Measurements from ENCODE around the gene TBCCD1. TPM values are rescaled to one million over a fixed set of nuclear protein-coding genes. Genes with fewer than 3 reads are reported as not detected.

The TBCCD1 gene
- total RNA-seq, 1 experiment from 2014 or later = 16.2 TPM

GRCh38 chr3:186510374-186511079 is 56.6 kb downstream of the TBCCD1 start:
- Histone ChIP-seq H3K27me3 (ENCODE audit: insufficient read depth, low read depth) (peaks cover 95% of the 10 kb centered on the region), H3K27ac (no peak overlapping the region), H3K4me2 (no peak overlapping the region), H3K79me2 (ENCODE audit: low read depth) (no peaks in the 10 kb centered on the region), H2AFZ (no peak overlapping the region), H3K9me3 (ENCODE audit: insufficient read depth, low read depth) (no peaks in the 10 kb centered on the region), H4K20me1 (ENCODE audit: insufficient read depth) (no peaks in the 10 kb centered on the region), H3K4me3 (no peak overlapping the region), H3F3A (ENCODE audit: insufficient read depth, low read depth) (no peaks in the 10 kb centered on the region), H3K9me2 (ENCODE audit: insufficient read depth) (no peaks in the 10 kb centered on the region), H3K4me1 (replicated peaks; ENCODE audit: insufficient read depth) (no peaks in the 10 kb centered on the region), H3K36me3 (ENCODE audit: low read depth) (no peaks in the 10 kb centered on the region)
- intact Hi-C loops (cut with micrococcal nuclease; ENCODE audit: unreplicated experiment) = no loop called here
- no TSS peak for BruUV-seq (replicated peaks)
- no peak for TF ChIP-seq EZH2 (IDR thresholded peaks at IDR 0.05; ENCODE audit: low read depth)
- TF ChIP-seq CTCF (conservative IDR thresholded peaks at IDR 0.05) = no peak
- ChIA-PET CTCF (no interaction called here), POLR2A (ENCODE audit: unreplicated experiment) (no interaction called here)
- DNase-seq = no peak

- no peaks in the 10 kb centered on the region for H3K4me1 ChIP-seq (replicated peaks; ENCODE audit: insufficient read depth)
- ChIA-PET POLR2A (ENCODE audit: unreplicated experiment) (no interaction called here), CTCF (no interaction called here)
- no peaks in the 10 kb centered on the region for H3K9me3 ChIP-seq (ENCODE audit: insufficient read depth, low read depth)
- no peaks in the 10 kb centered on the region for H4K20me1 ChIP-seq (ENCODE audit: insufficient read depth)
- H3K4me3 ChIP-seq = no peak overlapping the region
- intact Hi-C loops (cut with micrococcal nuclease; ENCODE audit: unreplicated experiment) = no loop called here
- H3F3A ChIP-seq (ENCODE audit: insufficient read depth, low read depth) = no peaks in the 10 kb centered on the region
- no peak overlapping the region for H3K4me2 ChIP-seq
- TF ChIP-seq CTCF (conservative IDR thresholded peaks at IDR 0.05) = no peak
- TF ChIP-seq EZH2 (IDR thresholded peaks at IDR 0.05; ENCODE audit: low read depth) = no peak
- BruUV-seq (replicated peaks) = no TSS peak
- no peaks in the 10 kb centered on the region for H3K9me2 ChIP-seq (ENCODE audit: insufficient read depth)
- H2AFZ ChIP-seq = no peak overlapping the region
- H3K36me3 ChIP-seq (ENCODE audit: low read depth) = no peaks in the 10 kb centered on the region
- DNase-seq = no peak
- peaks cover 95% of the 10 kb centered on the region for H3K27me3 ChIP-seq (ENCODE audit: insufficient read depth, low read depth)
- no peaks in the 10 kb centered on the region for H3K79me2 ChIP-seq (ENCODE audit: low read depth)
- H3K27ac ChIP-seq = no peak overlapping the region
Observed at GRCh38 chr3:186509423-186509822, 57.7 kb downstream of the TBCCD1 start.

- H2AFZ ChIP-seq = no peak overlapping the region
- H3K4me1 ChIP-seq (replicated peaks; ENCODE audit: insufficient read depth) = no peaks in the 10 kb centered on the region
- H3F3A ChIP-seq (ENCODE audit: insufficient read depth, low read depth) = no peaks in the 10 kb centered on the region
- H3K9me2 ChIP-seq (ENCODE audit: insufficient read depth) = no peaks in the 10 kb centered on the region
- no peaks in the 10 kb centered on the region for H3K9me3 ChIP-seq (ENCODE audit: insufficient read depth, low read depth)
- H3K36me3 ChIP-seq (ENCODE audit: low read depth) = no peaks in the 10 kb centered on the region
- ChIA-PET CTCF (no interaction called here), POLR2A (ENCODE audit: unreplicated experiment) (no interaction called here)
- no peaks in the 10 kb centered on the region for H4K20me1 ChIP-seq (ENCODE audit: insufficient read depth)
- DNase-seq = no peak
- intact Hi-C loops (cut with micrococcal nuclease; ENCODE audit: unreplicated experiment) = no loop called here
- H3K4me3 ChIP-seq = no peak overlapping the region
- no peaks in the 10 kb centered on the region for H3K79me2 ChIP-seq (ENCODE audit: low read depth)
- H3K27me3 ChIP-seq (ENCODE audit: insufficient read depth, low read depth) = peaks cover 95% of the 10 kb centered on the region
- BruUV-seq (replicated peaks) = no TSS peak
- H3K27ac ChIP-seq = no peak overlapping the region
- no peak overlapping the region for H3K4me2 ChIP-seq
- TF ChIP-seq EZH2 (IDR thresholded peaks at IDR 0.05; ENCODE audit: low read depth) (no peak), CTCF (conservative IDR thresholded peaks at IDR 0.05) (no peak)
Observed at GRCh38 chr3:186506857-186507256, 60.3 kb downstream of the TBCCD1 start.
